ENCODE measurements around the gene HLA-DQA1.
A peak's percentile ranks its signal among the peaks of the same experiment; 100 is the strongest.
"Not testable (repeated sequence)": the region's sequence is repeated elsewhere in the genome, so short reads cannot be mapped to it uniquely, and the experiment has no call there.

Gene HLA-DQA1

GRCh38 chr6:32658268-32658897 lies 21.2 kb downstream of the HLA-DQA1 start:
- DNase-seq (ENCODE audit: low spot score): no peak

GRCh38 chr6:32659856-32660595 lies 22.8 kb downstream of the HLA-DQA1 start:
- no peak for DNase-seq (ENCODE audit: low spot score)

- no peak for DNase-seq (ENCODE audit: low spot score)
Observed at GRCh38 chr6:32662099-32662498, 24.9 kb downstream of the HLA-DQA1 start.

- no peak for DNase-seq (ENCODE audit: low spot score)
Observed at GRCh38 chr6:32662836-32663235, 25.6 kb downstream of the HLA-DQA1 start.

GRCh38 chr6:32664354-32664753 lies 27.1 kb downstream of the HLA-DQA1 start:
- DNase-seq (ENCODE audit: low spot score): no peak

- DNase-seq (ENCODE audit: low spot score): no peak
Observed at GRCh38 chr6:32664827-32665362, 27.7 kb downstream of the HLA-DQA1 start.

- DNase-seq (ENCODE audit: low spot score): no peak
Observed at GRCh38 chr6:32665661-32666060, 28.5 kb downstream of the HLA-DQA1 start.

GRCh38 chr6:32666420-32667300 lies 29.5 kb downstream of the HLA-DQA1 start, which contains the start of gene HLA-DQB1:
HLA-DQB1 (minus strand) TSS chr6:32666657; CDS start chr6:32666607, 50 bp downstream.
- peak; percentile 85 for DNase-seq (ENCODE audit: low spot score)

GRCh38 chr6:32668226-32668747 lies 31.1 kb downstream of the HLA-DQA1 start:
- peak; percentile 79 for DNase-seq (ENCODE audit: low spot score)

- no peak for DNase-seq (ENCODE audit: low spot score)
Observed at GRCh38 chr6:32669240-32669639, 32.0 kb downstream of the HLA-DQA1 start.

- DNase-seq (ENCODE audit: low spot score): no peak
Observed at GRCh38 chr6:32669893-32670292, 32.7 kb downstream of the HLA-DQA1 start.

- not testable (repeated sequence) for DNase-seq (ENCODE audit: low spot score)
Observed at GRCh38 chr6:32671908-32672307, 34.7 kb downstream of the HLA-DQA1 start.

- DNase-seq (ENCODE audit: low spot score): not testable (repeated sequence)
Observed at GRCh38 chr6:32674123-32674522, 36.9 kb downstream of the HLA-DQA1 start.

GRCh38 chr6:32679492-32679891 lies 42.3 kb downstream of the HLA-DQA1 start:
- no peak for DNase-seq (ENCODE audit: low spot score)

- no peak for DNase-seq (ENCODE audit: low spot score)
Observed at GRCh38 chr6:32680055-32680454, 42.8 kb downstream of the HLA-DQA1 start.

GRCh38 chr6:32684246-32684645 lies 47.0 kb downstream of the HLA-DQA1 start:
- no peak for DNase-seq (ENCODE audit: low spot score)

GRCh38 chr6:32685603-32686002 lies 48.4 kb downstream of the HLA-DQA1 start:
- no peak for DNase-seq (ENCODE audit: low spot score)

- peak; percentile 38 for DNase-seq (ENCODE audit: low spot score)
Observed at GRCh38 chr6:32689531-32690501, 52.6 kb downstream of the HLA-DQA1 start.

GRCh38 chr6:32692019-32692418 lies 54.8 kb downstream of the HLA-DQA1 start:
- no peak for DNase-seq (ENCODE audit: low spot score)
